Measurements from ENCODE around the gene LMF1.

DNA sequence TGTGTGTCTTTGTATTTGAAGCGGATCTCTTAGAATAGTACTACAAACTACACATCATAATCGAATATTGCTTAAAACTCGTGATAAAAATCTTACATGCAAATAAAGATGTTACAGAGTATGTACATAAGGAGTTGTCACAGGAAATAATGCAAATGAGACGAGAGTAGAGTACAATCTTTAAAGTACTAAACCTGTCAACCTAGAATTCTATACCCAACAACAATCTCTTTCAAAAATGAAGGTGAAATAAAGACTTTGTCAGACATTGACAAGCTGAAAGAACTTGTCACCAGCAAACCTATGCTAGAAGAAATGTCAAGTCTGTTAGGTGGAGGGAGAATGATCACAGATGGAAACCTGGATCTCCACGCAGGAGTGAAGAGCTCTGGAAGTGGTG, 86.6 kb downstream of the LMF1 start:
- TF ChIP-seq POLR2A (IDR thresholded peaks at IDR 0.05; ENCODE audit: low read length) (no peak), GATA1 (IDR thresholded peaks at IDR 0.05; ENCODE audit: low read depth, low read length) (no peak)
